Activated T-cell treated with anti-CD3 and anti-CD28 coated beads for 48 hours (primary cell): Measurements from ENCODE around the gene CCDC159.
"Not testable (repeated sequence)": the region's sequence is repeated elsewhere in the genome, so short reads cannot be mapped to it uniquely, and the experiment has no call there.

ENCODE experiments used
- DNase-seq: peaks from one replicate; pipeline ENCODE4 v3.0.0-alpha.2; 2020; ENCODE audit warnings: low read depth

CCDC159 gene

DNA sequence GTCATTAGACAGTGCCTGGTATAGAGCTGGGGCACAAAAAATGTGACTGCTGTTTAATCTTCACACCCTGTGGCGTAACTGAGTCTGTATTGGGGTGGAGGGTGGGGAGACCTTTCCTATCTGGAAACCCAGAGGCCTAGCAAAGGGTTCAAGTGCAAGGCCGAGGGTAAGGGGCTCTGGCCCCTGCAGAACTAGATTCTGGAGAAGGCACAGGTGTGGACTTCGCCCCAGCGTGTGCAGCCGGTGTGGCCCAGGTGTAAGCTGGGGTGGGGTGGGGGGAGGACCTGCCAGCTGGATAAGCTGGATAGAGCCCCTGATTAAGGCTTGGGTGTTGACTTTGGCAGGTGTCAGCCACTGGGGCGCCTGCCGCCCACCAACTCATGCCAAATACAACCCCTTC lies 8.2 kb upstream of the CCDC159 start:
- no peak for DNase-seq

DNA sequence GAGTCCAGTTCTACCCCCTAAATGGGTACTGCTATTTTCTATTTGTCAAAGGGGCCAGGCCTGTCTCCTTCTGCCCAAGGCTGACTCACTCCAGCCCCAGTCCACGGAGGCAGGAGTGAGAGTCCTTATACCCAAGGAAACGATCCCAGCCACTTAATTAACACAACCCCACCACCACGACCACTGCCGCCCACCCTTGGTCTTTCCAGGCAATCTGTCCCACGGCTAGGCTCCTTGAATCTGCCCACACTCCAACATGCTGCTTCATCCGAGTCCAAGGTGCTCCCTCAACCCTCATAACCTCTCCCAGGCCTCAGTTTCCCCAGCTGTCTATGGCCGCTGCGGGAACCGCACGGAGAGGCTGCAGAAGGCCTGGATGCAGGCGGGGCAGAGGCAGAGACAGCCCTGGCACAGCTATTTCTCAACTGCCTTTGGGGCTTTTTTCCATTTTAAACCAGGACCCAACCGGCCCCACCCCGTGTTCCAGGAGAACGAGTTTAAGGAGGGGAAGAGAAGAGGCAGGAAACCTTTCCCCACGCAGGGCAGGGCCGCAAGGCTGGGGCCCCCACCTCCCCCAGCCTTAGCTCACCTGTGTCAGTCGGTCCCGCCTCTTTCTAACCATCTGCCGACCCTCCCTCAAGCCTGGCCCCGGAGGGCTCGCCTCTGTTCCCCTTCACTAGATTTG lies 7.6 kb upstream of the CCDC159 start:
- no peak for DNase-seq

DNA sequence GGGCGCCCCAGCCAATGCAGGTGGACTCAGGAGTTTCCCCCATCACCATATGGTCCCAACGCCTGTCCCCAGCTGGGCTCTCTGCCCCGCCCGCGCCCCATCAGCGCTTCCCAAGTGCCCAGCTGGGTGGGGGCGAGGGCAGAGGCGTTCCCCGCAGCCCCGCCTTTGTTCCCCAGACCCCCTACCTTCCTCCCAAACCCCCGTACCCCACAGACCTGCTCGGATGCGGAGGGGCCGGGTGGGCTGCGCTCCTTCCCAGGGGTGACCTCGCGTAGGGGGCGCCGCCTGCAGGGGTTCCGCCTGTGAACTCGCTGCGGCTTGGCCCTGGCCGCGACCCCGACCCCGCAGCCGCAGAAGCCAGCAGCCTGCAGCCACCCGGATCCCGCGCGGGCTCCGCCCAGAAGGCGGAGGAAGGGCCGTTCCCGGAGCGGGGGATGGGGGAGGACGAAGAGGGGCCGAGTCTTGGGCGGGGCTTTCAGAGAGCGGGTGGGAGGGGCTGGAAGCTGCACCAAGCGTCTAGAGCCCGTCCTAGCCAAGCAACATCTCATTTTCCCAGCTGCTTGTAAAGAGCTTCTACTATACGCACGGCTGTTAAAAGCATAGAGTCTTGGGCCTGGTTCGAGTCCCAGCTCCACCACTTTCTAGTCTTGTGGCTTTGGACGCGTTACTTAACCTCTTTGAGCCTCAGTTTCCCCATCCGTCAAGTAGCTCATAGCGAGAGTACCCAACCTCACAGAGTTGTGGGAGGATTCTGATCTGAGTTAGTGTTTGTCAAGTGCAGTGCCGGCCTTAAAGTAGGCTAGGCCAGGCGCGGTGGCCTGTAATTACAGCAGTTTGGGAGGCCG lies 6.8 kb upstream of the CCDC159 start, which contains the start of gene RAB3D:
Gene RAB3D (minus strand): TSS at position 404 of the 845 bp plus-strand sequence. CDS start 2,258 bp downstream, outside the sequence.
- DNase-seq = peak; percentile 82

DNA sequence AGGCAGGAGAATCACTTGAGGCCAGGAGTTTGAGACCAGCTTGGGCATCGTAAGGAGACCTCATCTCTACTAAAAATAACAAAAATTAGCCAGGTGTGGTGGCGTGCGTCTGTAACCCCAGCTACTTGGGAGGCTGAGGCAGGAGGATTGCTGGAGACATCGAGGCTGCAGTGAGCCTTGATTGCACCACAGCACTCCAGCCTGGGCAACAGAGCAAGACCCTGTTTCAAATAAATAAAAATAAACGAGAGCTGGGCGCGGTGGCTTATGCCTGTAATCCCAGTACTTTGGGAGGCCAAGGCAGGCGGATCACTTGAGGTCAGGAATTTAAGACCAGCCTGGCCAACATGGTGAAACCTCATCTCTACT lies 6.2 kb upstream of the CCDC159 start:
- not testable (repeated sequence) for DNase-seq

DNA sequence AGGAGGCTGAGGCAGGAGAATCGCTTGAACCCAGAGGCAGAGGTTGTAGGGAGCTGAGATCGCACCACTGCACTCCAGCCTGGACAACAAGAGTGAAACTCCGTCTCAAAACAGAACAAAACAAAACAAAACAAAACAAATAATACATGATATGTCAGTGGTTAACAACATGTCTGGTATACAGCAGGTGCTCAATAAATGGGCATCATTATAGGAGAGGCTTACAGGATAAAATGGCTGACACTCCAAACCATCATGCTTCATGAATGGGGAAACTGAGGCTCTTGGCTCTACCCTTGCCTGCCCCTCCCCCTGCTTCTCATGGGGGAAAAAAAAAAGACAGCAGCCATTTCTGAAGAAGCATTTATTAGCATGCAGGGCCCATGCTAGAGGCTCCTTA lies 3.9 kb upstream of the CCDC159 start:
- no peak for DNase-seq

DNA sequence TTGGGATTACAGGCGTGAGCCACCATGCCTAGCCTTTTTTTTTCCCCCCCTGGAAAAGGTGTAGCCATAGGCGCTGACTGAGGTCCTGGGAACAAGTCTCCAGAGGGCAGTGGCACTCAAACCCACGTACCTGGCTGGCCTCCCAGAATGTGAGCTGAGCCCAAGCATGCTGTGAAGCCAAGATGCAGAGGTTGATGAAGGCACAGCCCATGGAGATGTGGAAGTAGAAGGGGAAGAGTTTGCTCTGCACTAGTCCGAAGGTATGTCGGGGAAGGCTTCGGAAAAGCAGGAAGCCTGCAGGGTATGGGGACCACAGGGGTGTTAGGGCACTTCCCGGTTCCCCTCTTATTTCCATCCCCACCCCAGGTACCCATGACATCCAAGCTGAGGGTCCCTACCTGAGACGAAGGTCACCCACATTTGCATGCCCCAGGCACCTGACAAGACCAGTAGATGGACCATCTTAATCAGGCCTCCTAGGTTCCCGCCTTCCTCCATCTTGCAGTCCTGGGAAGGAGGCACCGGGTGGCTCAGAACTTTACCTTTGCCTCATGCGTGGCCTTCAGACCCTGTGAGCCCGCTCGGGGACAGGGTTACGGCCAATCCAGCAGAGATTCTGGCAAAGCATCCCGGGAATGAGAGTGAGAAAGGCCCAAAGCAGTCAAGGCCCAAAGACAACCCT lies 1.1 kb upstream of the CCDC159 start:
- DNase-seq = no peak

DNA sequence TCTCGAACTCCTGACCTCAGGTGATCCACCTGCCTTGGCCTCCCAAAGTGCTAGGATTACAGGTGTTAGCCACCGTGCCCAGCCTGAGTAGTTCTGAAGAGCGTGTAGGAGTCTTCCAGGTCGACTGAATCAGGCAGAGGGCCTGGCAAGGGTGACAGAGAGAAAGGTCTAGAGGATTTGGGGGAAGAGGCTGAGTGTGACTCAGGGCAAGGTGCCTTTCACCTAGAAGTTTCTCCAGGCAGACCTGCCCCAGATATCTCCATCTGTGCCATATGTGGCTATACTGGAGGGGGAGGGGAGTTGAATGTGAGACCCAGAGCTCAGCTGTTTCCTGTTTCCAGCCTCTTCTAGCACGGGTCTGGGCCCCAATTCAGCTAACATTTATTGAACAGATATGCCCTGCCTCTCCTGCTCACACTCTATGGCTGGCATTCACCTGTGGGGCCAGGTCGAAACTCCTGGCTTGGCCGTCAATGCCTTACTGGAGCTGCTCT lies 1.3 kb downstream of the CCDC159 start:
- DNase-seq = no peak

DNA sequence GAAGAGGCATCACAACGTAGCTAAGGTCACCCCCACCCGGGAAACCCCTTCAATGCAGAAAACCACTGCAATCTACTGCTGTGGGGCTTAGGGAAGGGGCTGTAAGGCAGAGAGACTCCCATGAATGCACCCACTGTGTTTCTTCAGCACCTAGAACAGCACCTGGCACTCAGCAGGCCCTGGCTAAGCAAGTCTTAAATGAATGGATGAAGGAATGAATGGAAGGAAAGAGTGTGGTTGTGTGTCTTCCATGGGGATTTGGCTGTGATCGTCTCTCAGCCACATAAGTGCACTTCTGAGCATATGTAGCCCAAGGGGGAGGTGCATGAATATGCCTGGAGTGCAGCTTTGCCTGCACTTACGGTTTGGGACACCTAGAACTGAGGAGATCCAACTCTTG lies 2.9 kb downstream of the CCDC159 start:
- DNase-seq = no peak

DNA sequence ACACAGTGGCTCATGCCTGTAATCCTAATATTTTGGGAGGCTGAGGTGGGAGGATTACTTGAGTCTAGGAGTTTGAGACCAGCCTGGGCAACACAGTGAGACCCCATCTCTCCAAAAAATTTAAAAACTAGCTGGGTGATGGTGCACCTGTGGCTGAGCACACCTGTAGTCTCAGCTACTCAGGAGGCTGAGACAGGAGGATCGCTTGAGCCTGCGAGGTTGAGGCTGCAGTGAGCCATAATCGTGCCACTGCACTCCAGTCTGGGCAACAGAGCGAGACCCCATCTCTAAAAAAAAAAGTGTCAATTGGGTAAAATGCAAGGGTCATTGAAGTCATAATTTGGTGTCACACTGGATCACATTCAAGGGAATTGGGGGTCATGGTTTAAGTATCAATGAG lies 7.8 kb downstream of the CCDC159 start:
- DNase-seq = not testable (repeated sequence)

DNA sequence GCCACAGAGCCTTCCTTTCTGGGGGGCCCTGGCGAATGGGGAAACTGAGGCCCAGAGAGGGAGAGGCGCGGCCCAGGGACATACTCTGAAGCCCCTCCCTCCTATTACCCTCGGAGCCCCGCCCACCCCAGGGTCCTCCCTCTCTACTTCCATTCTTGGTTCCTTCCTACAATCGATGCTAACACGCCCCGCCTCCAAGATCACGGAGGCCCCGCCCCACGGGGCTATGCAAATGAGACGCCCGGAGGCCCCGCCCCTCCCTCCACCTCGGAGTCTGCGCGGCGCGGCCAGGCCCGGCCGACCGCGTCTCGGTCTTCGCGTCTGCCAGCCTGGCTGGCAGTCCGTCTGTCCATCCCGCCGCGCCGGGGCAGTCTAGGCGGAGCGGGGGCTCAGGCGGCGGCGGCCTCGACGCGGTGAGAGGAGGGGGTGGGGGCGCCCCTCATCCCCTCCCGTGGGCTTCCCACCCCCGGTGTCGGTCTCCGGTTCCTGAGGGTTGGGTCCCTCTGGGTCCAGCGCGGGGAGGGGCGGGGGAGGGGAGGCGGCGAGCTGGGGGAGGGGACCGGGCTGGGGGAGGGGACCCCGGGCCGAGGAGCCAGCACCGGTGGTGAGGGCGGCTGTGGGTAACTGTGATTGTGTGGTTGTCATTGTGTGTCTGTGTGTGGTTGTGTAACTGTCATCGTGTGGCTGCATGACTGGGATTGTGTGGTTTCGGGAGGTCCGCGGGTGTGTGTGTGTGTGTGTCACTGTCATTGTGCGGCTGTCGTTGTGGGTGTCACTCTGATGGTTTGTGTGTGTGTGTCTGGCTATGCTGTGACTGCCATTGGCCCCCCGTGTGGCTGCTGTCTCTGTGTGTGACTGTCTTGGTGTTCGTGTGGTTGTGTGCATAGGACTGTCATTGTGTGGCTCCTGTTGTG lies 9.1 kb downstream of the CCDC159 start, which contains the start of gene PLPPR2:
Gene PLPPR2 (plus strand): TSS at position 273 of the 914 bp plus-strand sequence. CDS start 2,242 bp downstream, outside the sequence.
- DNase-seq = peak; percentile 85

DNA sequence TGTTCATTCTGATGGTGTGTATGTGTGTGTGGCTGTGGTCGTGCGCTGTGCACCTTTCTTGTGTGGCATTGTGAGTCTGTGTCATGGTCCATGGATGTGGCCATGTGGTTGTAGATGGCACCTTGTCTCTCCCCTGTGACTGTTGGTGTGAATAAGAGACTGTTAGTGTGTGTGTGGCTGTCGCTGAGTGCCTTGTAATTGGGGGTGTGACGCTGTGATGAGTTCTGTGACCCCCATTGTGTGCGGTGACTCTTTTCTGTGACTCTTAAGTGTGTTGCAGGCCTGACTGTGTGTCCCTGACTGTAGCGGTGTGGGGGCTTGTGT lies 9.7 kb downstream of the CCDC159 start:
- DNase-seq = no peak

DNA sequence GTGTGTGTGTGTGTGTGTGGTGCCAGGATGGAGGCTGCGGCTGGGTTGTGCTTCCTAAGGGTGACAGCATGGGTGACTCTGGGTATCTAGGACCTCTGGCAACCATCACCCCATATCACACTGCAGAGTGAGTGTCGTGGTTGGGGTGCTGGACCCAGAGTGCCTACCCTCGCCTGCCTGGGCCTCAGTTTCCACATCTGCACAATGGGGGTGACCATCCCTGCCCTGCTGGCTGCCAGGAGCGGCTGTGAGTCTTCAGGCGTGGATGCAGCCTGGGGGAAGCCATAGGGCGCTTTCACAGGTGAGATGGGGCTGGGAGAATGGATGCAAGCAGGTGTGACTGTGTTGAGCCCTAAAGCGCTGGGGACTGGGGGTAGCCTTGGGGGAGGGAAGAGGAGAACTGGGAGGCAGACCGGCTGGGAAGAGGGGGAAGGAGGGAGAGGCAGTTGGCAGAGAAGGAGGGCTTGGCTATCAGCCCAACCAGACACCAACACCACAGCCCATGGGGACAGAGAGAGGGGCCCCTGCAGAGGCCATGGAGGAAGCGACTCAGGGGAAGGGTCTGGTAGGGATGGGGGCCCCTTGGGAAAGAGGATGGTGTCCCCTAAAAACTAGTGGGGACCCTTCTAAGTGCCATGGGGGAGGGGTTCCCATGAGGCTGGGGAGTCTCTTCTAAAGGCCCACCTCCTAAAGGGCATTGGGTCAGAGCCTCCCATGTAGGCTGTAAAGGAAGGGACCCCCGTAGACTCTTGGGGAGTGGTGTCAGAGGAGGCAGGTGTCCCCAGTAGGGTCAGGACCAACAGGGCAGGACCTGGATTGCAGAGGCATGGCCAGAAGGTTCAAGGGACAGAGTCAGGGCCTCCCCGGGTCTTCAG lies 10.6 kb downstream of the CCDC159 start:
- DNase-seq = no peak

DNA sequence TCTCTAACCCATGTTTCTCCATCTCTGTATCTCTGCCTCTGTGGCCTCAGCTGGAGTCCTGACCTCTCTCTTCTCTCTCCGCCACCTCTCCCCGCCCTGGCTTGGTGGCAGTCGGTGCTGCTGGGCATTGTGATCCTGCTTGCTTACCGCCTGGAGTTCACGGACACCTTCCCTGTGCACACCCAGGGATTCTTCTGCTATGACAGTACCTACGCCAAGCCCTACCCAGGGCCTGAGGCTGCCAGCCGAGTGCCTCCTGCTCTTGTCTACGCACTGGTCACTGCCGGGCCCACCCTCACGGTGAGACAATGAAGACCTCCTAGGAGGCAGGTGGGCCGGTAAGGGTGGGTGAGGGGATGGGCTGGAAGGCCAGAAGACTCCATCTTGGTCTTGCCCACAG lies 13.1 kb downstream of the CCDC159 start:
- no peak for DNase-seq

DNA sequence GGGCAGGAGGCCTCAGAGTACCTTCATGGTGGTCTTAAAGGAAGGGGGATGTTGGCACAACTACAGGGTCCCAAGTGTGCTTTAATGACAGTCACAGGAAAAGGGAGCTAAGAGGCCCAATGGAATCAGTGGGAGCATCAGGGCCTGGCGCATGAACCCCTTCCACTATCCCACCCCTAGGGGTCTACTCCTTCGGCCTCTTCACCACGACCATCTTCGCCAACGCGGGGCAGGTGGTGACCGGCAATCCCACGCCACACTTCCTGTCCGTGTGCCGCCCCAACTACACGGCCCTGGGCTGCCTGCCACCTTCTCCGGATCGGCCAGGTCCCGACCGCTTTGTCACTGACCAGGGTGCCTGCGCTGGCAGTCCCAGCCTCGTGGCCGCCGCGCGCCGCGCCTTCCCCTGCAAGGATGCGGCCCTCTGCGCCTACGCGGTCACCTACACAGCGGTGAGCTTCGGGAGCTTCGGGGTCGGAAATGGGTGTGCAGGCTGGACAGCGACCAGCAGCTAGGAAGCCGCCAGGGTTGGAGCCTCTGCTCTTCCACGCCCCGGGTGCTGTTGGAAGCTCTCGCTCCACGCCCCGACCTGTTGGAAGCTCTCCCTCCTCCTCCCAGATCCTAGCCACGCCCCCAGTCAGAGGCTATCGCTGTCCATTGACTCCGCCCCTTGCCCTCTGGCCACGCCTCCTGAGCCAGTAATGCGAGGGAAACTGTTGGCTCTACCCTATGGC lies 14.9 kb downstream of the CCDC159 start:
- DNase-seq = no peak

DNA sequence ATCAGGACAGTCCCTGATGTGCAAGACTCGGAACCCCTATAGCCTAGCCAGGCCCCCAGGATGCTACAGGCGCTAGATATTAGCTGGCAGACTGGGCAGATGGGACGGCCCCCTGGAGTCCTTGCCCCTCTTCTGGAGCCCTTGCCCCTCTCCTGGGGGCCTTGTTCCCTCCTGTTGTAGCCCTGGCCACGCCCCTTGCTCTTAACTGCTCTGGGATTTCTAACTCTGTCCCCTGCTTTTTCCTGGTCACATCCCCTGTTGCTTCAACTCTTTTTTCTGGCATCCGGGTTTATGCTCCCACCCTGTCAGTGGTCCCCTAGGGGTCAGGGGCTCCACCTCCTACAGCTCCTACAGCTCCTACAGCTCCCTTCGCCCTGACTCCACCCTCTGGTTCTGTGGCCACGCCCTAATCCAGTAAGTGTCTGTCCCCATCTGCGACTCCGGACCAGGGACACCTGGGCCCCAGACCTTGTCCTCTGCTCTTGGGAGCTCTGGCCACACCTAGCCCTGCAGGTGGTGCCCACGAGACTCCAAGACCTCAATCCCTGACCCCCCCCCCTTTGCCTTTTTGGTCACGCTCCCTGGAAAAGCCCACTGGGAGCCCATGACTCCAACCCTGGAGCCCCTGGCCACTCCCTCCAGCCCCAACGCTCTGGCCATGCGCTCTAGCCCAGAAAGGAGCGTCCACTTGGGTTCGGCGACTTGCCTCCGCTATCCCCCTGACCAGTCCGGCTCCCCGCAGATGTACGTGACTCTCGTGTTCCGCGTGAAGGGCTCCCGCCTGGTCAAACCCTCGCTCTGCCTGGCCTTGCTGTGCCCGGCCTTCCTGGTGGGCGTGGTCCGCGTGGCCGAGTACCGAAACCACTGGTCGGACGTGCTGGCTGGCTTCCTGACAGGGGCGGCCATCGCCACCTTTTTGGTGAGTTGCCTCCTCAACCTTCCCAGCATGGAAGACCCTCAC lies 15.7 kb downstream of the CCDC159 start:
- no peak for DNase-seq

DNA sequence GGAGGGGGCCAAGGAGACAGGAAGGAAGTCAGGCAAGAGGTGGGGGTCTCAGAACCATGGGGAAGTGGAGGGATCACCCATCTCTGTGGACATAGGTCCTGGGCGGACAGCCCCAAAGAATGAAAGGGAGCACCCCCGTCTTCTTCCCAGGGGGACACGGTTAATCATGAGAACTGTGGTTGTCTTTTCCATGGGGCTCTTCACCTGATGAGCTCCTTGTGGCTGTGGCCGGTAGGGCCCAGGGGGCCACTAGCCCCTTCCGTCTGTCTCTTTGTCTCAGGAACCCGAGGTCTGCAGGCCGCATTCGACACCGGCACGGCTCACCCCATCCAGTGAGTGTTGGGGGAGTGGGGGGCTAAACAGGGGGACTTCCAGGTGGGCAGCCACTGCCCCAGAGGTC lies 17.6 kb downstream of the CCDC159 start:
- no peak for DNase-seq

DNA sequence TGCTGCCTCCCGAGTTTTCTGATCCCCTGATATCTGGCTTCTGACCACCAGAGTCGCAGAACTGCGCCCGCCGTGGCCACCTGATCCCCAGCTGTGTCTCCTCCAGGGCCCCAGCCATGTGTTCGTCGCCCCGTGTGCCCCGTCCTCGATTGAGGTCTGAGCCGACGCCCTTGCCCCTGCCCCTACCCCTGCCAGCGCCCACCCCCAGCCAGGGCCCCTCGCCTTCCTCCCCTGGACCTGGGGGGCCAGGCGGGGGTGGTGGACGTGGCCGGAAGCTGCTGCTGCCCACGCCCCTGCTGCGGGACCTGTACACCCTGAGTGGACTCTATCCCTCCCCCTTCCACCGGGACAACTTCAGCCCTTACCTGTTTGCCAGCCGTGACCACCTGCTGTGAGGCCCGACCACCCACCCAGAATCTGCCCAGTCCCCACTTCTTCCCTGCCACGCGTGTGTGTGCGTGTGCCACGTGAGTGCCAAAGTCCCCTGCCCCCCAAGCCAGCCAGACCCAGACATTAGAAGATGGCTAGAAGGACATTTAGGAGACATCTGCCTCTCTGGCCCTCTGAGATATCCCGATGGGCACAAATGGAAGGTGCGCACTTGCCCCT lies 18.1 kb downstream of the CCDC159 start:
- DNase-seq = no peak

DNA sequence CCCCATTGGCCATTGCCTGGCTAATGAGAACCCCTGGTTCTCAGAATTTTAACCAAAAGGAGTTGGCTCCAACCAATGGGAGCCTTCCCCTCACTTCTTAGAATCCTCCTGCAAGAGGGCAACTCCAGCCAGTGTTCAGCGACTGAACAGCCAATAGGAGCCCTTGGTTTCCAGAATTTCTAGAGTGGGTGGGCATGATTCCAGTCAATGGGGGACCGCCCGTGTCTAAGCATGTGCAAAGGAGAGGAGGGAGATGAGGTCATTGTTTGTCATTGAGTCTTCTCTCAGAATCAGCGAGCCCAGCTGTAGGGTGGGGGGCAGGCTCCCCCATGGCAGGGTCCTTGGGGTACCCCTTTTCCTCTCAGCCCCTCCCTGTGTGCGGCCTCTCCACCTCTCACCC lies 18.6 kb downstream of the CCDC159 start:
- DNase-seq = no peak
